Tibial artery (tissue), 4 donors: ENCODE data around the gene STON2.

ENCODE experiments used
- DNase-seq, 2 donors: peaks; one replicate each; pipeline ENCODE4 v3.0.0-alpha.2; 2019
- H3K27ac ChIP-seq, 2 donors: fragments of 200-600 bp; sonication (generic) in 1 of 2; 1 replicate in 1 of 2; 2 replicates in 1 of 2; pipeline ENCODE4 v1.5.1; 2018 to 2019; ENCODE audit warnings: mild to moderate bottlenecking in 1 of 2
- H3K27me3 ChIP-seq, 2 donors: fragments of 200-600 bp; sonication (generic) in 1 of 2; one replicate each; pipeline versions ENCODE4 v1.5.1 to v1.6.0; 2016 to 2019
- H3K36me3 ChIP-seq, 3 donors: fragments of 200-600 bp; sonication (generic) in 2 of 3; one replicate each; pipeline ENCODE4 v1.5.1; 2016 to 2019; ENCODE audit warnings: mild to moderate bottlenecking in 2 of 3
- H3K4me1 ChIP-seq, 4 donors: fragments of 200-600 bp; sonication (generic) in 2 of 4; 1 replicate in 3 of 4; 2 replicates in 1 of 4; pipeline ENCODE4 v1.5.1; 2016 to 2019
- H3K4me3 ChIP-seq, 2 donors: fragments of 200-600 bp; sonication (generic) in 1 of 2; 1 replicate in 1 of 2; 2 replicates in 1 of 2; pipeline ENCODE4 v1.5.1; 2018 to 2019; ENCODE audit warnings: mild to moderate bottlenecking in 2 of 2
- H3K9me3 ChIP-seq, 3 donors: fragments of 200-600 bp; sonication (generic) in 1 of 3; one replicate each; pipeline ENCODE4 v1.5.1; 2016 to 2019
- CTCF ChIP-seq, 2 experiments: fragments of 200-600 bp in 1 of 2; fragments of 450-650 bp in 1 of 2; IDR thresholded peaks; one replicate each; pipeline ENCODE4 v1.5.1; 2017 to 2019; ENCODE audit warnings: antibody characterized with exemption in 2 of 2, mild to moderate bottlenecking in 1 of 2, moderate library complexity in 1 of 2
- intact Hi-C: fragments of 100-400 bp; cut with DNase I; formaldehyde crosslinking; loops from one replicate; pipeline ENCODE4 v1.15.0; 2023; ENCODE audit warnings: low total_unique reads

The STON2 gene

GRCh38 chr14:81363746-81364378, 36.3 kb downstream of the STON2 start:
- Histone ChIP-seq H3K9me3 (no peaks in the 10 kb centered on the region), H3K27ac (peak overlapping the region in 1 of 2 donors; percentile 18), H3K36me3 (no peaks in the 10 kb centered on the region), H3K4me1 (no peaks in the 10 kb centered on the region), H3K27me3 (no peaks in the 10 kb centered on the region), H3K4me3 (no peak overlapping the region)
- intact Hi-C loops = no loop called here
- TF ChIP-seq CTCF (IDR thresholded peaks at IDR 0.05) = no peak
- DNase-seq = no peak

DNA sequence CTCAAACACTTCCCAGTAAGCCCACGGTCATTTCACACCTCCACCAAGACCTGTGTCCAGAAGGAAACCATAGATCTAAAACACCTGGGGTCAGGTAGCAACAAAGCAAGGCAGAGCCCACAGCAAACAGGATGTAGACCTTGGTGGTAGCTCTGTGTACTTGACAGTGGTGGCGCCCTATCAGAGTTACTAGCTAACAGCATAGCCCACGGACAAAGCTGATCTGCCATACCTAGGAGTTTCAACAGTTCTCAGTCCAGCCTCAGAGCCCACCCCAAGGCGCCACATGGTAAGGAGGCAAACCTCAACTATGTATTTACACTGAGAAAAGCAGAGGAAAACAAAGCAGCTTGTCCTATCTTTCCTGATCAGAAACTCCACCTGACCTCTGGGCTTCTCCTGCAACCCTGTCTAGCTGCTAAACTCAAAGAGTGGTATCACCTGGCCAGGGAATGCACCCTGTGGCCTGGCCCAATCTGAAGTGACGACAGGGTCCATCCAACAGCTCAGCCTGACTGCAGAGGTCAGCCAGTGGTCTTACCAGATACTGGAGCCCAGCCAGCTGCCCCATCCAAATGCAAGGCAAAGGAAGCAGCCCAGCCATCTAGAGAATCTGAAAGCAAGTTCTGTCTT, 46.3 kb downstream of the STON2 start:
- H3K4me1 ChIP-seq = no peaks in the 10 kb centered on the region
- DNase-seq = no peak
- intact Hi-C loops = no loop called here
- no peaks in the 10 kb centered on the region for H3K27me3 ChIP-seq
- no peak overlapping the region for H3K27ac ChIP-seq
- H3K4me3 ChIP-seq = no peak overlapping the region
- no peak for TF ChIP-seq CTCF (IDR thresholded peaks at IDR 0.05)
- H3K36me3 ChIP-seq = no peaks in the 10 kb centered on the region
- H3K9me3 ChIP-seq = peaks cover 0 to 5% (median 0%) of the 10 kb centered on the region in 3 donors

- H3K36me3 ChIP-seq = no peaks in the 10 kb centered on the region
- H3K27me3 ChIP-seq = no peaks in the 10 kb centered on the region
- DNase-seq = no peak
- no peaks in the 10 kb centered on the region for H3K4me1 ChIP-seq
- peaks cover 0 to 5% (median 0%) of the 10 kb centered on the region in 3 donors for H3K9me3 ChIP-seq
- no peak overlapping the region for H3K4me3 ChIP-seq
- intact Hi-C loops = no loop called here
- no peak for TF ChIP-seq CTCF (IDR thresholded peaks at IDR 0.05)
- H3K27ac ChIP-seq = no peak overlapping the region
Observed at GRCh38 chr14:81352413-81352812, 47.7 kb downstream of the STON2 start.

DNA sequence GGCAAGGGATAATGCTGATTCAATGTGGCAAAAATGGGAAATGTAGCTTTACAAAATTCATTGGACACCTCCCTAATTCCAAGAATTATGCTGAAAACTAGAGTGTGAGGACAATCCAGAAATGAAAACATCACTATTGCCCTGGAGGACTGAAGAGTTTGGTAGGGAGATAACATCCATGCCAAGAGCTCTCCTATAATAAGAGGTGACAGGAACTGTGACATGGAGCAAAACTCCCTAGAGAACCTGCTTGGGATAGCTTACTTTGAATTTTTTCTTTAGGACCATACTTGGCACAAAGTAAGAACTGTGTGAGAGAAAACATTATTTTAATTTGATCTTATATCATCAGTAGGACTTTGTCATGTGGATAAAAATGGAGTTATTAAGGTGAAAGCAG, 48.9 kb downstream of the STON2 start:
- no peak for DNase-seq
- Histone ChIP-seq H3K4me1 (no peaks in the 10 kb centered on the region), H3K4me3 (no peak overlapping the region), H3K27me3 (no peaks in the 10 kb centered on the region), H3K9me3 (peaks cover 0 to 5% (median 0%) of the 10 kb centered on the region in 3 donors), H3K27ac (no peak overlapping the region), H3K36me3 (no peaks in the 10 kb centered on the region)
- no peak for TF ChIP-seq CTCF (IDR thresholded peaks at IDR 0.05)
- intact Hi-C loops = no loop called here

- no peaks in the 10 kb centered on the region for H3K4me1 ChIP-seq
- no peak for DNase-seq
- peaks cover 0 to 5% (median 0%) of the 10 kb centered on the region in 3 donors for H3K9me3 ChIP-seq
- H3K27me3 ChIP-seq = no peaks in the 10 kb centered on the region
- intact Hi-C loops = no loop called here
- H3K27ac ChIP-seq = no peak overlapping the region
- H3K36me3 ChIP-seq = no peaks in the 10 kb centered on the region
- TF ChIP-seq CTCF (IDR thresholded peaks at IDR 0.05) = no peak
- H3K4me3 ChIP-seq = no peak overlapping the region
Observed at GRCh38 chr14:81350344-81351130, 49.6 kb downstream of the STON2 start.
